IPS-20b (cell line): ENCODE data around the gene SERPINB2.

Experiments
- H3K27ac ChIP-seq: one replicate; pipeline ENCODE4 v1.5.1; 2013; ENCODE audit warnings: low read length
- H3K27me3 ChIP-seq: 2 replicates; pipeline ENCODE4 v1.6.1; 2013; ENCODE audit warnings: mild to moderate bottlenecking, low read length, inconsistent platforms; ENCODE audit not compliant: insufficient read depth
- H3K36me3 ChIP-seq: 2 replicates; pipeline ENCODE4 v1.6.1; 2013; ENCODE audit warnings: low read depth, mild to moderate bottlenecking, inconsistent platforms, low read length, moderate library complexity; ENCODE audit not compliant: insufficient read depth
- H3K4me1 ChIP-seq: 2 replicates; pipeline ENCODE4 v1.6.1; 2013; ENCODE audit warnings: mild to moderate bottlenecking, control low read depth, inconsistent platforms, low read length, moderate library complexity; ENCODE audit not compliant: insufficient read depth
- H3K4me3 ChIP-seq: 2 replicates; pipeline ENCODE4 v1.5.1; 2013; ENCODE audit warnings: mild to moderate bottlenecking, low read length, inconsistent platforms
- H3K9ac ChIP-seq: 2 replicates; pipeline ENCODE4 v1.6.1; 2013; ENCODE audit warnings: low read depth, mild to moderate bottlenecking, inconsistent platforms, low read length, moderate library complexity
- H3K9me3 ChIP-seq: 2 replicates; pipeline ENCODE4 v1.6.1; 2013; ENCODE audit warnings: mild to moderate bottlenecking, low read depth, low read length, inconsistent platforms; ENCODE audit not compliant: insufficient read depth

The SERPINB2 gene

GRCh38 chr18:63869851-63870250 lies 17.7 kb upstream of the SERPINB2 start:
- H3K9me3 ChIP-seq = no peaks in the 10 kb centered on the region
- H3K9ac ChIP-seq = no peak overlapping the region
- no peaks in the 10 kb centered on the region for H3K4me1 ChIP-seq
- H3K27me3 ChIP-seq = no peaks in the 10 kb centered on the region
- no peaks in the 10 kb centered on the region for H3K36me3 ChIP-seq
- H3K27ac ChIP-seq = no peak overlapping the region
- no peak overlapping the region for H3K4me3 ChIP-seq

GRCh38 chr18:63871836-63872235 lies 15.7 kb upstream of the SERPINB2 start:
- Histone ChIP-seq H3K4me3 (no peak overlapping the region), H3K27me3 (no peaks in the 10 kb centered on the region), H3K4me1 (no peaks in the 10 kb centered on the region), H3K9ac (no peak overlapping the region), H3K36me3 (no peaks in the 10 kb centered on the region), H3K9me3 (no peaks in the 10 kb centered on the region), H3K27ac (no peak overlapping the region)

DNA sequence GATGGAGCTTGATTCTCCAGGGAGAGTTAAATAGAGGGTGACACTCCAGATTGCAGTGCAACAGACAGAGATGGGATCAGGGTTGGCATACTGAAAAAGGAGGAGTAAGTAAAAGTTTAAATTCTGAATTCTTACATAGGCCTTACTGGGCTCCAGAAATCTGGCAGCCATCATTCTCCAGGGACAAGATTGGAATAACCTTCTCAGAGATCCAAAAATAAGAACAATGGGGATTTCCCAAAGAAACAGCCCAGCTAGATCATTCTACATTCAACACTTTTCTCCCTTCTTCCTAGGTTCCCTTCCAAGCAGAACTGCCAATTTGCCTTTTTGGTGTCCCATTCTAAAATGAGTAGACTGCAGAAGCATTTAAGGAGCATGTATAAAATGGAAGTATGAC lies 14.9 kb upstream of the SERPINB2 start:
- Histone ChIP-seq H3K36me3 (no peaks in the 10 kb centered on the region), H3K27me3 (no peaks in the 10 kb centered on the region), H3K4me3 (no peak overlapping the region), H3K9ac (no peak overlapping the region), H3K4me1 (no peaks in the 10 kb centered on the region), H3K9me3 (no peaks in the 10 kb centered on the region), H3K27ac (no peak overlapping the region)

DNA sequence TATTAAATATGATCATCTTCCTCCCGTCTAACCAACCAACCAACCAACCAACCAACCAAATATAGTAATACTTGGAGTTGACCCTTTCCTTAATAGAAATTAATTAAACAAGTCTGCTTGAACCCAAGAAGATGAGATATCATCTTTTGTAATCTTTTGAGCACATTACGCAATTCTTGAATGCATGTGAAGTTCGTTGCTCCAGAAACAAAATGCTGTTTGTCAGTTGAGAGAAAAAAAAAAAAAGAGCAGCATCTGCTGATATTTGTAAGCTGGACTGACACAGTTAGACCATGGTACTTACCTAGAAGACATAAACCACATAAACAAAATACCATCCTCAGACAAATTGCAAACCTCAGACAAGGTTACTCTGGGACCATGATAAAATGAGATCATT lies 9.2 kb upstream of the SERPINB2 start:
- Histone ChIP-seq H3K36me3 (no peaks in the 10 kb centered on the region), H3K4me1 (no peaks in the 10 kb centered on the region), H3K4me3 (no peak overlapping the region), H3K9ac (no peak overlapping the region), H3K27me3 (no peaks in the 10 kb centered on the region), H3K27ac (no peak overlapping the region), H3K9me3 (no peaks in the 10 kb centered on the region)

DNA sequence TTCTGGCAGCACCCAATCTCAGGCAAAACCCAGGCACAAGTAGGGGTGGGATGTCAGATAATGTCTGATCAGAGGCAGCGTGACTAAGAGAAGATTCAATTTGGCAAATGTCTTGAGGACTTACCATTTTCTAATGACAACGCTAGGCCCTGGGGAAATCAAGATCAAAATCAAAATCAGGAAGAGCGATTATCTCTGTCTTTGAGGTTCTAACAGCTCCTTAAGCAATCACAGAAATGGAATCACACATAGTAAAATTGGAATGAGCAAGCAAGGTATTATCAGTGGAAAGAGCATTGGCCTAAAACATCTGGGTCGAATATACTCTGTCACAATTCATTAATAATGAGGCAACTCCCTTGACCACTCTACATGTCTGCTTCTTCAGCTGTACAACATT lies 8.6 kb upstream of the SERPINB2 start:
- no peaks in the 10 kb centered on the region for H3K9me3 ChIP-seq
- H3K9ac ChIP-seq = no peak overlapping the region
- H3K4me3 ChIP-seq = no peak overlapping the region
- no peaks in the 10 kb centered on the region for H3K4me1 ChIP-seq
- H3K27me3 ChIP-seq = no peaks in the 10 kb centered on the region
- H3K27ac ChIP-seq = no peak overlapping the region
- no peaks in the 10 kb centered on the region for H3K36me3 ChIP-seq

DNA sequence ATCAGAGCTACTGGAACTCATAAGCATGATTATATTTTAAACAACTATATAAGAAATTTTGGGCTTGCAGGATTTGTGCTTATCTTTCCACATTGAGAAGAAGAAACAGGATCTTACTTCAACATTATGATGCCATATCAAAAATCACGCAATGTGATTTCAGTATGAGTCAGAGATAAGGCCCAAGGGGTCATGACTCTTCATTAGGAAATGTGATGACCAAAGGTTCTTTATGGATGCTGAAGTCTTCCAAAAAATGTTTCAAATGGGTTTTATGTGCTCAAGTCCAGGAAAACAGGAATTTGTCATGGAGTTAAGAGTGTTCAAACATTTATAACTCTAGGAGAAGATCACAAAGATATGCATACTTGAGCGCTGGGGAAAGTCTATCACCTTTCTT lies 7.8 kb upstream of the SERPINB2 start:
- Histone ChIP-seq H3K9me3 (no peaks in the 10 kb centered on the region), H3K36me3 (no peaks in the 10 kb centered on the region), H3K9ac (no peak overlapping the region), H3K4me3 (no peak overlapping the region), H3K4me1 (no peaks in the 10 kb centered on the region), H3K27me3 (no peaks in the 10 kb centered on the region), H3K27ac (no peak overlapping the region)

DNA sequence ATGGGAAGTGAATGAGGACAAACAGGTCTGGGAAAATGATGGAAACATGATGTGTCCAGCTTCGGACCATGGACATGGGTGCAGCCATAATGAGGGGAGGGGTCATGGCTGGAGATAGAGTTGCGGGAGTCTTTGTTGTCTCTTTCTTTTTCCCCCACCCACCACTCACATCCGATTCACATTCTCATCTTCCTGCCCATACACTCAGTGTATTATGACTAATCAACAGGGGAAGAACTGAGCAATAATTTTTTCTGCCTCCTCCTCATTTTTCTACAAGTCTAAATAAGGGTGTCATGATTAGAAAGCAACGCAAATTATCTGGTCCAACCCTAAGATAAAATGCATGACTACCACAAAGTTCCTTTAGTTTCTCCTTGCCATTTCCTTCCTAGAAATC lies 5.7 kb upstream of the SERPINB2 start:
- Histone ChIP-seq H3K36me3 (no peaks in the 10 kb centered on the region), H3K27me3 (no peaks in the 10 kb centered on the region), H3K9ac (no peak overlapping the region), H3K27ac (no peak overlapping the region), H3K9me3 (no peaks in the 10 kb centered on the region), H3K4me1 (no peaks in the 10 kb centered on the region), H3K4me3 (no peak overlapping the region)

- Histone ChIP-seq H3K9me3 (no peaks in the 10 kb centered on the region), H3K27me3 (no peaks in the 10 kb centered on the region), H3K9ac (no peak overlapping the region), H3K4me1 (no peaks in the 10 kb centered on the region), H3K36me3 (no peaks in the 10 kb centered on the region), H3K27ac (no peak overlapping the region), H3K4me3 (no peak overlapping the region)
Observed at GRCh38 chr18:63882333-63883141, 5.0 kb upstream of the SERPINB2 start.

GRCh38 chr18:63883617-63884016 lies 3.9 kb upstream of the SERPINB2 start:
- Histone ChIP-seq H3K9me3 (no peaks in the 10 kb centered on the region), H3K4me3 (no peak overlapping the region), H3K27me3 (no peaks in the 10 kb centered on the region), H3K36me3 (no peaks in the 10 kb centered on the region), H3K9ac (no peak overlapping the region), H3K27ac (no peak overlapping the region), H3K4me1 (no peaks in the 10 kb centered on the region)

- H3K9me3 ChIP-seq = no peaks in the 10 kb centered on the region
- no peaks in the 10 kb centered on the region for H3K36me3 ChIP-seq
- no peaks in the 10 kb centered on the region for H3K4me1 ChIP-seq
- no peaks in the 10 kb centered on the region for H3K27me3 ChIP-seq
- H3K9ac ChIP-seq = no peak overlapping the region
- H3K27ac ChIP-seq = no peak overlapping the region
- H3K4me3 ChIP-seq = no peak overlapping the region
Observed at GRCh38 chr18:63888470-63889190, 1.1 kb downstream of the SERPINB2 start.

DNA sequence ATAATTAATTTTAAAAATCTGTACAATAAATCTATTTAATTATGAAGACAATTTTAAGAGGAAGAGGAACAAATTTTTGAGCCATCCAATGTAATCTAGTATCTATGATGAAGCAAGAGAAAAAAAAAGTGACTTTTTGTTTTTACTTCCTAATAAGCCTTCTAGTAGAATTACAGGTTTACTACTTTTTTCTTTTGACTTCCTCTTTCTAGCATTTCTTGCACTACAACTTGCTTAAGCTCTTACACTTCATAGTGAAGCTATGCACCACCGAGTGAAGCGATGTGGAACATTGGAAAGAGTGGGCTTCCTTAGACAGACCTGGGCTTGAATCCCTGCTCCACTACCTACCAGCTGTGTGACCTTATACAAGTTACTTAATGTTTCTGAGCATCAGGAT lies 2.1 kb downstream of the SERPINB2 start:
- no peaks in the 10 kb centered on the region for H3K4me1 ChIP-seq
- no peaks in the 10 kb centered on the region for H3K27me3 ChIP-seq
- no peak overlapping the region for H3K27ac ChIP-seq
- no peak overlapping the region for H3K4me3 ChIP-seq
- no peak overlapping the region for H3K9ac ChIP-seq
- H3K36me3 ChIP-seq = no peaks in the 10 kb centered on the region
- no peaks in the 10 kb centered on the region for H3K9me3 ChIP-seq

- Histone ChIP-seq H3K27ac (no peak overlapping the region), H3K4me3 (no peak overlapping the region), H3K27me3 (no peaks in the 10 kb centered on the region), H3K36me3 (no peaks in the 10 kb centered on the region), H3K9ac (no peak overlapping the region), H3K9me3 (no peaks in the 10 kb centered on the region), H3K4me1 (no peaks in the 10 kb centered on the region)
Observed at GRCh38 chr18:63890237-63890949, 2.9 kb downstream of the SERPINB2 start.
